HepG2 (cell line): ENCODE measurements around the gene ENPP7. TPM values are rescaled to one million over a fixed set of nuclear protein-coding genes. Genes with fewer than 3 reads are reported as not detected.

Experiments
- ATF6 ChIP-seq: sonication (generic); formaldehyde crosslinking; conservative IDR thresholded peaks from 2 replicates; pipeline ENCODE4 v1.4.0; 2020; ENCODE audit warnings: missing genetic modification reagents
- GATA4 ChIP-seq: sonication (generic); IDR thresholded peaks from 2 replicates; pipeline ENCODE4 v1.6.1; 2016; ENCODE audit warnings: antibody characterized with exemption, low read depth, borderline replicate concordance
- GLI4 ChIP-seq: sonication (generic); formaldehyde crosslinking; IDR thresholded peaks from 2 replicates; pipeline ENCODE4 v1.5.1; 2020; ENCODE audit warnings: missing genetic modification reagents, mild to moderate bottlenecking, moderate library complexity, borderline replicate concordance
- KAT7 ChIP-seq: IDR thresholded peaks from 2 replicates; pipeline ENCODE4 v1.6.1; 2018; ENCODE audit warnings: borderline replicate concordance, missing compliant biosample characterization
- MATR3 ChIP-seq: sonication (generic); formaldehyde crosslinking; IDR thresholded peaks from 2 replicates; pipeline ENCODE4 v1.4.0; 2020; ENCODE audit warnings: missing genetic modification reagents
- MAX ChIP-seq: IDR thresholded peaks from 2 replicates; pipeline ENCODE4 v1.6.1; 2012; ENCODE audit warnings: inconsistent platforms
- MTA3 ChIP-seq: sonication (generic); formaldehyde crosslinking; IDR thresholded peaks from 2 replicates; pipeline ENCODE4 v1.4.0; 2020; ENCODE audit warnings: missing genetic modification reagents
- RELA ChIP-seq: sonication (generic); formaldehyde crosslinking; IDR thresholded peaks from 2 replicates; pipeline ENCODE4 v1.4.0; 2020; ENCODE audit warnings: missing genetic modification reagents
- SYNCRIP ChIP-seq: fragments of 200-400 bp; formaldehyde crosslinking; IDR thresholded peaks from 2 replicates; pipeline ENCODE4 v1.6.1; 2018; ENCODE audit warnings: mild to moderate bottlenecking, low read depth, low read length; ENCODE audit not compliant: insufficient read depth
- TFE3 ChIP-seq: IDR thresholded peaks from 2 replicates; pipeline ENCODE4 v1.6.1; 2016
- TSC22D2 ChIP-seq: sonication (generic); formaldehyde crosslinking; IDR thresholded peaks from 2 replicates; pipeline ENCODE4 v1.5.1; 2020; ENCODE audit warnings: missing genetic modification reagents, mild to moderate bottlenecking, borderline replicate concordance
- ZBTB4 ChIP-seq: sonication (generic); formaldehyde crosslinking; IDR thresholded peaks from 2 replicates; pipeline ENCODE4 v1.4.0; 2020; ENCODE audit warnings: missing genetic modification reagents, mild to moderate bottlenecking, borderline replicate concordance
- ZFX ChIP-seq: sonication (generic); formaldehyde crosslinking; IDR thresholded peaks from 2 replicates; pipeline ENCODE4 v1.4.0; 2020; ENCODE audit warnings: mild to moderate bottlenecking, low read depth, missing genetic modification reagents, moderate library complexity
- ZMAT5 ChIP-seq: sonication (generic); formaldehyde crosslinking; IDR thresholded peaks from 2 replicates; pipeline ENCODE4 v1.5.0; 2020; ENCODE audit warnings: mild to moderate bottlenecking, low read depth, missing genetic modification reagents, borderline replicate concordance
- ZNF276 ChIP-seq: sonication (generic); formaldehyde crosslinking; IDR thresholded peaks from 2 replicates; pipeline ENCODE4 v1.4.0; 2020; ENCODE audit warnings: mild to moderate bottlenecking, low read depth, missing genetic modification reagents
- ZNF367 ChIP-seq: sonication (generic); formaldehyde crosslinking; IDR thresholded peaks from 2 replicates; pipeline ENCODE4 v1.4.0; 2020; ENCODE audit warnings: missing genetic modification reagents, borderline replicate concordance
- ZNF547 ChIP-seq: sonication (generic); formaldehyde crosslinking; IDR thresholded peaks from 2 replicates; pipeline ENCODE4 v1.5.1; 2020; ENCODE audit warnings: mild to moderate bottlenecking, missing genetic modification reagents
- ZNF878 ChIP-seq: sonication (generic); formaldehyde crosslinking; IDR thresholded peaks from 2 replicates; pipeline ENCODE4 v1.8.1; 2023; ENCODE audit warnings: mild to moderate bottlenecking, missing genetic modification reagents, moderate library complexity
- ZSCAN22 ChIP-seq: sonication (generic); formaldehyde crosslinking; IDR thresholded peaks from 2 replicates; pipeline ENCODE4 v1.4.0; 2020; ENCODE audit warnings: mild to moderate bottlenecking, missing genetic modification reagents
- ZSCAN31 ChIP-seq: sonication (generic); formaldehyde crosslinking; IDR thresholded peaks from 2 replicates; pipeline ENCODE4 v1.5.0; 2020; ENCODE audit warnings: low read depth, mild to moderate bottlenecking, missing genetic modification reagents
- polyA plus RNA-seq, 8 experiments: library from polyadenylated mRNA; depleted of rRNA in 3 of 8; stranded (reverse) in 7 of 8; unstranded in 1 of 8; fragments of >200 nt; fragmentation: Illumina TruSeq in 4 of 8; extraction: Trizol in 4 of 8; gene quantifications; 2 replicates each; pipeline versions ENCODE4 v1.2.1 to v1.2.3, GENCODE V29; 2011 to 2016; ENCODE audit warnings: low read depth in 4 of 8, missing spikeins in 1 of 8, mixed read lengths in 1 of 8; ENCODE audit not compliant: insufficient read depth in 1 of 8
- total RNA-seq, 5 experiments: library from RNA; depleted of rRNA; stranded (reverse); fragments of >200 nt; fragmentation: Illumina TruSeq; extraction: Trizol; gene quantifications; 2 replicates each; pipeline ENCODE4 v1.2.3, GENCODE V29; 2016; ENCODE audit warnings: low read depth in 1 of 5

ENPP7 gene
- total and polyA plus RNA-seq, 2 of the 13 experiments (the other 11 are each of a cell fraction or from before 2014, with no cell fraction given) = 1.1 to 2.2 TPM

- TF ChIP-seq KAT7 (CRISPR knock-in tag) (peak; percentile 36; the same call in 1 of the 2 replicates), GATA4 (no peak), ZNF547 (CRISPR knock-in tag) (peak; percentile 82; the same call in 1 of the 2 replicates), ZMAT5 (CRISPR knock-in tag) (no peak), ZBTB4 (CRISPR knock-in tag) (peak; percentile 100), MTA3 (CRISPR knock-in tag) (no peak), ZNF878 (CRISPR knock-in tag) (0 out of 2 replicates have a peak, but pooled peaks have one; percentile 42), SYNCRIP (no peak), ZNF276 (CRISPR knock-in tag) (peak; percentile 92), ZSCAN22 (CRISPR knock-in tag) (peak; percentile 90), ZNF367 (CRISPR knock-in tag) (no peak), ATF6 (no peak), TFE3 (CRISPR knock-in tag) (peak; percentile 98), MAX (peak; percentile 100), ZSCAN31 (no peak; the same call in 1 of the 2 replicates), RELA (CRISPR knock-in tag) (no peak), TSC22D2 (CRISPR knock-in tag) (no peak), MATR3 (no peak), ZFX (CRISPR knock-in tag) (peak; percentile 92), GLI4 (CRISPR knock-in tag) (peak; percentile 35; the same call in 1 of the 2 replicates)
These were observed 29.6 kb downstream of the ENPP7 start (continued) for GRCh38 chr17:79760197-79760906.
